OCI-LY3 (cell line): ENCODE results near the gene OSCAR.

ENCODE experiments used
- H2AFZ ChIP-seq: fragments of 200-600, 300-600 bp; shearing (Covaris generic); 2 replicates; pipeline ENCODE4 v1.6.0; 2014; ENCODE audit warnings: antibody characterized with exemption, low read depth, low read length
- H3K27ac ChIP-seq: fragments of 200-600, 300-600 bp; sonication (generic); 2 replicates; pipeline ENCODE4 v1.5.1; 2014; ENCODE audit warnings: mild to moderate bottlenecking, low read length, moderate library complexity, mixed read lengths
- H3K27me3 ChIP-seq: fragments of 200-600, 300-600 bp; sonication (generic); 2 replicates; pipeline ENCODE4 v1.6.1; 2014; ENCODE audit warnings: low read depth, low read length, mixed read lengths
- H3K36me3 ChIP-seq: fragments of 200-600, 300-600 bp; sonication (generic); replicated peaks from 2 replicates; pipeline ENCODE3; 2014; ENCODE audit warnings: low read depth, low read length, mixed read lengths
- H3K4me1 ChIP-seq: fragments of 300-600, 200-600 bp; sonication (generic); 2 replicates; pipeline ENCODE4 v1.6.1; 2014; ENCODE audit warnings: low read length, mixed read lengths
- H3K4me2 ChIP-seq: fragments of 200-600, 300-600 bp; sonication (generic); 2 replicates; pipeline ENCODE4 v1.6.1; 2014; ENCODE audit warnings: low read length, mixed read lengths
- H3K4me3 ChIP-seq: fragments of 300-600, 200-600 bp; sonication (generic); 2 replicates; pipeline ENCODE4 v1.5.1; 2014; ENCODE audit warnings: antibody characterized with exemption, mild to moderate bottlenecking, low read length, moderate library complexity
- H3K79me2 ChIP-seq: fragments of 300-600, 200-600 bp; shearing (Covaris generic); 2 replicates; pipeline ENCODE4 v1.6.1; 2014; ENCODE audit warnings: mild to moderate bottlenecking, low read length, mixed read lengths
- H3K9ac ChIP-seq: fragments of 300-600, 200-600 bp; shearing (Covaris generic); 2 replicates; pipeline ENCODE4 v1.6.0; 2014; ENCODE audit warnings: mild to moderate bottlenecking, low read length, moderate library complexity
- H3K9me3 ChIP-seq: fragments of 200-600, 300-600 bp; shearing (Covaris generic); 2 replicates; pipeline ENCODE4 v1.6.1; 2014; ENCODE audit warnings: low read length, mixed read lengths; ENCODE audit not compliant: insufficient read depth
- H4K20me1 ChIP-seq: fragments of 200-600, 300-600 bp; sonication (generic); 2 replicates; pipeline ENCODE4 v1.6.1; 2016; ENCODE audit warnings: low read length, mixed read lengths; ENCODE audit not compliant: insufficient read depth
- EZH2phosphoT487 ChIP-seq: fragments of 200-600 bp; shearing (Covaris generic); IDR thresholded peaks from 2 replicates; pipeline ENCODE4 v1.6.1; 2018; ENCODE audit warnings: antibody characterized with exemption, mixed run types, low read depth
- TF ChIP-seq, protein P1 (sequence below): fragments of 200-600, 300-600 bp; sonication (generic); IDR thresholded peaks from 2 replicates; pipeline ENCODE4 v1.5.1; 2014; ENCODE audit warnings: antibody characterized with exemption, low read length, low read depth

The OSCAR gene

DNA sequence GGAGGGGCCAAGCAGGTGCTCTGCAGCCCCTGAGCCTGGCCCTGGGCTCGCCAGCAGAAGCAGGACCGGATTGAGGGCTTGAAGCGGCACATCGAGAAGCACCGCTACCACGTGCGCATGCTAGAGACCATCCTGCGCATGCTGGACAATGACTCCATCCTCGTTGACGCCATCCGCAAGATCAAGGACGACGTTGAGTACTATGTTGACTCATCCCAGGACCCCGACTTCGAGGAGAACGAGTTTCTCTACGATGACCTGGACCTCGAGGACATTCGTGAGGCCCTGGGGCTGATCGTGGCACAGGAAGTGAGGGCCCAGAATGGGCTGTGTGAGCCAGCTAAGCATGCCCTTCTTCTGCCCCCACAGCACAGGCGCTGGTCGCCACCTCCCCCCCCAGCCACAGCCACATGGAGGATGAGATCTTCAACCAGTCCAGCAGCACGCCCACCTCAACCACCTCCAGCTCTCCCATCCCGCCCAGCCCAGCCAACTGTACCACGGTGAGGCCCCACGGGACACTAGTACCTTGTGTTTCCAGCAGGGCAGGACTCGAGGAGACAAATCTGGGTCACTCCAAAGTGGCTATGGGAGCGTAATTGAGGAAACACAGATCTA, 45.0 kb upstream of the OSCAR start:
- no peak overlapping the region for H3K4me3 ChIP-seq
- no peaks in the 10 kb centered on the region for H3K27me3 ChIP-seq
- no peak overlapping the region for H2AFZ ChIP-seq
- no peak for TF ChIP-seq EZH2phosphoT487
- TF ChIP-seq, protein P1, sequence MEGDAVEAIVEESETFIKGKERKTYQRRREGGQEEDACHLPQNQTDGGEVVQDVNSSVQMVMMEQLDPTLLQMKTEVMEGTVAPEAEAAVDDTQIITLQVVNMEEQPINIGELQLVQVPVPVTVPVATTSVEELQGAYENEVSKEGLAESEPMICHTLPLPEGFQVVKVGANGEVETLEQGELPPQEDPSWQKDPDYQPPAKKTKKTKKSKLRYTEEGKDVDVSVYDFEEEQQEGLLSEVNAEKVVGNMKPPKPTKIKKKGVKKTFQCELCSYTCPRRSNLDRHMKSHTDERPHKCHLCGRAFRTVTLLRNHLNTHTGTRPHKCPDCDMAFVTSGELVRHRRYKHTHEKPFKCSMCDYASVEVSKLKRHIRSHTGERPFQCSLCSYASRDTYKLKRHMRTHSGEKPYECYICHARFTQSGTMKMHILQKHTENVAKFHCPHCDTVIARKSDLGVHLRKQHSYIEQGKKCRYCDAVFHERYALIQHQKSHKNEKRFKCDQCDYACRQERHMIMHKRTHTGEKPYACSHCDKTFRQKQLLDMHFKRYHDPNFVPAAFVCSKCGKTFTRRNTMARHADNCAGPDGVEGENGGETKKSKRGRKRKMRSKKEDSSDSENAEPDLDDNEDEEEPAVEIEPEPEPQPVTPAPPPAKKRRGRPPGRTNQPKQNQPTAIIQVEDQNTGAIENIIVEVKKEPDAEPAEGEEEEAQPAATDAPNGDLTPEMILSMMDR = no peak
- no peak overlapping the region for H3K9ac ChIP-seq
- H4K20me1 ChIP-seq = peaks cover 24% of the 10 kb centered on the region
- no peaks in the 10 kb centered on the region for H3K4me1 ChIP-seq
- H3K36me3 ChIP-seq = peaks cover 79% of the 10 kb centered on the region
- H3K9me3 ChIP-seq = no peaks in the 10 kb centered on the region
- no peak overlapping the region for H3K4me2 ChIP-seq
- H3K79me2 ChIP-seq = peaks cover 24% of the 10 kb centered on the region
- no peak overlapping the region for H3K27ac ChIP-seq

DNA sequence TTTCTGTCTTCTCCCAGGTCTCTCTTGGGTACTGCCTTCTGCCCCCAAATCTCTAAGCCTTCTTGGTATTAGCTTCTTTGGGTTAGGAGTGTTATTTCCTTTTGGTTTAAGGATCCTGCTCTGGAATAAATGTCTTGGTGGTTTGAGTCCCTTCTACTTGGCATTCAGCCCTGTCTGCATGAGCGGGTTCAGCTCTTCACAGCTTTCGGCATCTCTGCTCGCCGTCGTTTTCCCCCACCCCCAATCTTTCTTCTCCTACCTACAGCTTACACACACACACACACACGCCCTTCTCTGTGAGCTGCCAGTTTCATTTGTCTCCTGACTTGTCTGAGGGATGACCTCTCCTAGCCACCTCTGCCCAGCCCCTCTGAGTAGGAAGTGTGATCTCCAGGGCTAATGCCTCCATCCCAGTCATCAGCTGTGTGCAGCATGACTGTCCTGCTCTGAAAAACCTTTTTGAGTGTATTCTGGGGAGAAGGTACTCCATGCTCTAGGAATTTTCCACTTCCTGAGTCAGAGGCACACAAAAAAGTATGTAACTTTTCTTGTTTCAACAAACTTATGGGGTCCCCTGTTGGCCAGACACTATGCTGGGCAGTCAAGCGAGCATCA, 41.7 kb upstream of the OSCAR start:
- H4K20me1 ChIP-seq = peaks cover 42% of the 10 kb centered on the region
- peaks cover 54% of the 10 kb centered on the region for H3K79me2 ChIP-seq

GRCh38 chr19:54141356-54141755, 40.8 kb upstream of the OSCAR start:
- H3K36me3 ChIP-seq = peaks cover 61% of the 10 kb centered on the region
- peaks cover 42% of the 10 kb centered on the region for H4K20me1 ChIP-seq
- H3K4me1 ChIP-seq = peaks cover 15% of the 10 kb centered on the region
- peaks cover 54% of the 10 kb centered on the region for H3K79me2 ChIP-seq
- H2AFZ ChIP-seq = no peak overlapping the region
- no peak overlapping the region for H3K4me3 ChIP-seq
- H3K27ac ChIP-seq = no peak overlapping the region
- no peaks in the 10 kb centered on the region for H3K27me3 ChIP-seq
- no peaks in the 10 kb centered on the region for H3K9me3 ChIP-seq
- H3K9ac ChIP-seq = no peak overlapping the region
- TF ChIP-seq EZH2phosphoT487 = no peak
- TF ChIP-seq, protein P1 = no peak
- H3K4me2 ChIP-seq = no peak overlapping the region

More for the DNA sequence above, 41.7 kb upstream of the OSCAR start:
- no peak overlapping the region for H3K9ac ChIP-seq
- no peak overlapping the region for H3K4me2 ChIP-seq
- H3K36me3 ChIP-seq = peaks cover 70% of the 10 kb centered on the region
- H3K4me1 ChIP-seq = peaks cover 14% of the 10 kb centered on the region
- H3K27me3 ChIP-seq = no peaks in the 10 kb centered on the region
- H3K27ac ChIP-seq = no peak overlapping the region
- no peak for TF ChIP-seq EZH2phosphoT487
- TF ChIP-seq, protein P1 = no peak
- H3K4me3 ChIP-seq = no peak overlapping the region
- no peaks in the 10 kb centered on the region for H3K9me3 ChIP-seq
- no peak overlapping the region for H2AFZ ChIP-seq

DNA sequence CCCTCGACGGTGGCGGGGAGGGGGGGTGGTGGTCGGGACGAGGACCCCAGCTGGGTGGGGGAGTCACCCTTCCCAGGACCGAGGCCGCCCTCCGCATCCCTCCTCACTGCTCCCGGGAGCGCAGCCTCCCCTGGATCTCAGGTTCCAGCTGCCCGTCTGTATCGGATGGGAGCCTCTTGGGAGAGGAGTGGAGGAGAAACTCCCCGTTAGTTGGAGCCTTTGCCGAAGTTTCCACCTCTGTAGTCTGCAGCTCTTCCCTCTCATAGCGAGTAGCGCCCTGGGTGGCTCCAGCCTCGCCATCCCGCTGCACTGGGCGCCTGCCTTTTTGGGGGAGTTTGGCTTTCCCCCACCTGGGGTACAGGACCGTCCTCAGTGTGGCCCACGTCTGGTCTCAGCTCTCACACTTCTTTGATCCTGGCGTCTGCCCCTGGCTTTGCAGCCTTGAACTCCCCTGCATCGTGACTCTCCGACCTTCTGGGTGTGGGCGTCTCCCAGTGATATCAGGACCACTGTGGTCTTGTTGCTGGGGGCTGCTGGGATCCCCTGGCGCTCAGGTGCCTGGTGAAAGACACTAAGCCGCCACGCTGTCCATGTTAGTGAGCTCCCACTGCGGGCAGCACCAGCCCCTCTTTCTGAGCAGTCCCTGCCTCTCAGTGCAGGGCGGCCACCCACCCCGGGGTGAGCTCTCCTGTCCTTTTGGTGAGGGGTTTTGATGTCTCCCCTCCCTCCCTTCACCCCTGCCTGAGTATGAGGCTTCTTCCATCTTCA, 38.1 kb upstream of the OSCAR start:
- peak overlapping the region; percentile 97 for H3K9ac ChIP-seq
- H3K36me3 ChIP-seq = peaks cover 35% of the 10 kb centered on the region
- no peak for TF ChIP-seq EZH2phosphoT487
- TF ChIP-seq, protein P1 = no peak
- peaks cover 42% of the 10 kb centered on the region for H4K20me1 ChIP-seq
- peak overlapping the region; percentile 94 for H3K4me3 ChIP-seq
- H3K27me3 ChIP-seq = no peaks in the 10 kb centered on the region
- H2AFZ ChIP-seq = no peak overlapping the region
- peak overlapping the region; percentile 68; the same call in 1 of the 2 replicates for H3K27ac ChIP-seq
- H3K9me3 ChIP-seq = no peaks in the 10 kb centered on the region
- peaks cover 54% of the 10 kb centered on the region for H3K79me2 ChIP-seq
- H3K4me2 ChIP-seq = peak overlapping the region; percentile 80
- H3K4me1 ChIP-seq = peaks cover 21% of the 10 kb centered on the region
